Stimulated activated naive CD8-positive, alpha-beta T cell treated with anti-CD3 and anti-CD28 coated beads, Interleukin-15, Interleukin-2, amounts not matched to agents 100 U/mL and 50 U/mL, for 24 hours (primary cell): ENCODE results near the gene CD200R1.

ENCODE experiments used
- ATAC-seq: fragments of 150-1000 bp; cut with Tn5 transposase; one replicate; pipeline ENCODE4 v1.10.0; 2021
- DNase-seq: peaks from one replicate; pipeline ENCODE4 v3.0.0; 2021

The CD200R1 gene

GRCh38 chr3:112974894-112975293, at the start of gene CD200R1:
Gene CD200R1 (minus strand): TSS chr3:112975103. CDS start chr3:112974857, 246 bp downstream.
- DNase-seq (no peak), ATAC-seq (no peak)

- DNase-seq (no peak), ATAC-seq (no peak)
Observed at GRCh38 chr3:113021471-113021870, 46.6 kb upstream of the CD200R1 start.

- ATAC-seq: peak; percentile 96
- DNase-seq: peak; percentile 87
Observed at GRCh38 chr3:113019182-113020137, 44.6 kb upstream of the CD200R1 start.

- ATAC-seq: no peak
- no peak for DNase-seq
Observed at GRCh38 chr3:113018536-113019181, 43.8 kb upstream of the CD200R1 start.

GRCh38 chr3:113013593-113013992, 38.7 kb upstream of the CD200R1 start:
- DNase-seq: no peak
- no peak for ATAC-seq

- no peak for DNase-seq
- no peak for ATAC-seq
Observed at GRCh38 chr3:113008117-113008516, 33.2 kb upstream of the CD200R1 start.

- ATAC-seq (peak; percentile 70), DNase-seq (no peak)
Observed at GRCh38 chr3:113006359-113007056, 31.6 kb upstream of the CD200R1 start.

- ATAC-seq (peak; percentile 96), DNase-seq (no peak)
Observed at GRCh38 chr3:113005611-113006010, 30.7 kb upstream of the CD200R1 start.

GRCh38 chr3:113002679-113003078, 27.8 kb upstream of the CD200R1 start:
- ATAC-seq: peak; percentile 43
- peak; percentile 24 for DNase-seq

- ATAC-seq (no peak), DNase-seq (no peak)
Observed at GRCh38 chr3:113002037-113002436, 27.1 kb upstream of the CD200R1 start.

GRCh38 chr3:113000691-113001090, 25.8 kb upstream of the CD200R1 start:
- DNase-seq: no peak
- ATAC-seq: no peak

- DNase-seq (no peak), ATAC-seq (no peak)
Observed at GRCh38 chr3:112995800-112996199, 20.9 kb upstream of the CD200R1 start.

- DNase-seq: peak; percentile 86
- ATAC-seq: peak; percentile 94
Observed at GRCh38 chr3:112990672-112991602, 16.0 kb upstream of the CD200R1 start, which contains the start of gene GTPBP8. Gene GTPBP8 (plus strand): TSS chr3:112990984. CDS start chr3:112991000, 16 bp downstream.

- DNase-seq (no peak), ATAC-seq (no peak)
Observed at GRCh38 chr3:112987710-112988334, 12.9 kb upstream of the CD200R1 start.

- no peak for DNase-seq
Observed at GRCh38 chr3:112984485-112984884, 9.6 kb upstream of the CD200R1 start.

GRCh38 chr3:112982710-112983109, 7.8 kb upstream of the CD200R1 start:
- ATAC-seq (no peak), DNase-seq (no peak)

More at GRCh38 chr3:112984485-112984884, 9.6 kb upstream of the CD200R1 start:
- ATAC-seq: no peak

- no peak for DNase-seq
- ATAC-seq: no peak
Observed at GRCh38 chr3:112980080-112980479, 5.2 kb upstream of the CD200R1 start.

GRCh38 chr3:112979244-112979832, 4.4 kb upstream of the CD200R1 start:
- no peak for ATAC-seq
- DNase-seq: no peak

GRCh38 chr3:112976953-112977352, 2.0 kb upstream of the CD200R1 start:
- DNase-seq (no peak), ATAC-seq (no peak)

- DNase-seq: no peak
- ATAC-seq: no peak
Observed at GRCh38 chr3:112976001-112976400, 1.1 kb upstream of the CD200R1 start.

- DNase-seq: no peak
- peak; percentile 15 for ATAC-seq
Observed at GRCh38 chr3:112974178-112974517, 755 bp downstream of the CD200R1 start.
